K562 (cell line): Measurements from ENCODE around the gene ABCG5. TPM values are rescaled to one million over a fixed set of nuclear protein-coding genes. Genes with fewer than 3 reads are reported as not detected.

Source experiments
- ADNP ChIP-seq: fragments of 200-800 bp; sonication (Bioruptor generic); IDR thresholded peaks from 2 replicates; pipeline ENCODE4 v1.6.1; 2016; ENCODE audit warnings: missing genetic modification characterization, missing compliant biosample characterization
- ATF1 ChIP-seq, 2 experiments: fragments of 450-650 bp in 1 of 2; IDR thresholded peaks; 2 replicates each; pipeline ENCODE4 v1.6.1; 2016; ENCODE audit warnings: missing compliant biosample characterization in 1 of 2, missing genetic modification characterization in 1 of 2
- CAMTA2 ChIP-seq: fragments of 250-450 bp; sonication (Bioruptor Pico); conservative IDR thresholded peaks from 2 replicates; pipeline ENCODE4 v1.5.1; 2022
- CBX8 ChIP-seq: fragments of 200-600 bp; sonication (generic); IDR thresholded peaks from 2 replicates; pipeline ENCODE4 v1.6.1; 2012; ENCODE audit warnings: borderline replicate concordance, mixed run types, low read depth, mild to moderate bottlenecking, moderate library complexity, mixed read lengths, low read length, control low read depth, inconsistent platforms; ENCODE audit not compliant: poor library complexity, severe bottlenecking; ENCODE audit errors: extremely low read depth
- EP400 ChIP-seq: fragments of 450-650 bp; IDR thresholded peaks from 2 replicates; pipeline ENCODE4 v1.6.1; 2017; ENCODE audit warnings: antibody characterized with exemption, mild to moderate bottlenecking, moderate library complexity
- FIP1L1 ChIP-seq: fragments of 200-400 bp; formaldehyde crosslinking; IDR thresholded peaks from 2 replicates; pipeline ENCODE4 v1.6.1; 2018; ENCODE audit warnings: mild to moderate bottlenecking, low read depth, low read length; ENCODE audit not compliant: poor library complexity, severe bottlenecking
- HEY1 ChIP-seq: fragments of 250-450 bp; sonication (Bioruptor Pico); IDR thresholded peaks from 2 replicates; pipeline ENCODE4 v1.5.0; 2020; ENCODE audit warnings: mild to moderate bottlenecking, moderate library complexity, borderline replicate concordance
- PHTF2 ChIP-seq: fragments of 250-450 bp; sonication (Bioruptor Pico); IDR thresholded peaks from 2 replicates; pipeline ENCODE4 v1.5.0; 2021; ENCODE audit warnings: mild to moderate bottlenecking
- SETDB1 ChIP-seq: IDR thresholded peaks from one replicate; pipeline ENCODE4 v1.6.1; 2012; ENCODE audit warnings: low read length, control low read depth, inconsistent platforms
- SP1 ChIP-seq: sonication (generic); formaldehyde crosslinking; IDR thresholded peaks from 2 replicates; pipeline ENCODE4 v1.8.1; 2022; ENCODE audit warnings: mild to moderate bottlenecking, missing genetic modification reagents
- polyA plus RNA-seq, 8 experiments: library from polyadenylated mRNA; depleted of rRNA in 4 of 8; stranded (reverse) in 5 of 8; unstranded in 3 of 8; fragments of >200 nt; fragmentation: Nextera tagmentation in 2 of 8; fragmentation: Illumina TruSeq in 1 of 8; extraction: Ambion mirVana in 2 of 8; extraction: Trizol in 1 of 8; gene quantifications; 2 replicates each; pipeline versions ENCODE4 v1.2.1 to v1.2.3, GENCODE V29; 2011 to 2014; ENCODE audit warnings: inconsistent platforms in 1 of 8, missing spikeins in 1 of 8
- total RNA-seq, 7 experiments: library from RNA; depleted of rRNA in 6 of 7; stranded (reverse); fragments of >200 nt in 6 of 7; fragmentation: Illumina TruSeq in 2 of 7; extraction: Trizol in 2 of 7; gene quantifications; 2 replicates each; pipeline versions ENCODE4 v1.2.1 to v1.2.3, GENCODE V29; 2011 to 2021; ENCODE audit warnings: low replicate concordance in 1 of 7
- TF ChIP-seq, protein P1 (sequence below): sonication (generic); formaldehyde crosslinking; IDR thresholded peaks from 2 replicates; pipeline ENCODE4 v1.8.1; 2023; ENCODE audit warnings: missing genetic modification reagents, mild to moderate bottlenecking, borderline replicate concordance
- TF ChIP-seq, protein P2 (sequence below): sonication (generic); formaldehyde crosslinking; IDR thresholded peaks from 2 replicates; pipeline ENCODE4 v1.8.1; 2022; ENCODE audit warnings: missing genetic modification reagents
- TF ChIP-seq, protein P3 (sequence below): fragments of 250-450 bp; sonication (Bioruptor Pico); IDR thresholded peaks from 2 replicates; pipeline ENCODE4 v1.5.0; 2021
- TF ChIP-seq, protein P4 (sequence below): fragments of 200-800 bp; sonication (Bioruptor generic); IDR thresholded peaks from 2 replicates; pipeline ENCODE4 v1.6.1; 2016; ENCODE audit warnings: missing genetic modification characterization, missing compliant biosample characterization

Gene ABCG5
- total and polyA plus RNA-seq, 9 of the 15 experiments (the other 6 are each of a cell fraction or from before 2014, with no cell fraction given), result 0.01 TPM; not detected in 7

DNA sequence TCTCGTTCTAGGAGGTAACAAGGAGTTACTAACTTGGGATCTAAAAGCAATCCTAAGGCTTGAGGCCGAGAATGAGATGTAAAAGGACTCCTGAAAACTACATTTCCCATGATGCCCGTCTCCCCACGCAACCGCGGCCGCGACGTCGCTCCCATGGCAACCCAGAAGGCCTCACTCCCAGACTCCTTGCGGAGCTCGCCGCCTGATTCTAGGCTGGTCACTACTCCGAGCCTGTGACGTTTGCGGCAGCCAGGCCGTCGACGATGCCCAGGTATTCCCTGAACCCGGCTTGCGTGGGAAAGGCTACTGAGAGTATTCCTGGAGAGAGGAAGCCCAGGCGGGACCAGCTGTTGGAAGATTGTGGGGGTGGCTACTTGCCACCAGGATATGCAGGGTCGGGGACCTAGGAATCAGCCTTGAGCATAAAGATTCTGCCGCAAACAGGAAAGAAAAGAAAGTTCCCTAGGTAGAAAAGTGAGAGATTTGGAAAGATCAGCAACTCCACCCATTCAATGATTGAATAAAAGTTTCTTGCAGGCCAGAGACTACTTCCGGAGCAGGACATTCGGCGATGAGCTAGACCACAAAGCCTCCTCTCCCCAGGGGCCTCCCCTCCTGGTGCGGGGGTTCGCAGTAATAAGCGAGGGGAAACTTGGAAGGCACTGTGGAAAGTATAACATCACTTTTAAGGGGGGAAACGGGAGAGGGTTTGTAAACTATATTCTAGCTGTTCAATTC is 64.6 kb downstream of the ABCG5 start, which contains the start of gene DYNC2LI1 (continued):
- TF ChIP-seq ATF1 (CRISPR knock-in tag; IDR thresholded peaks at IDR 0.05) (peak; percentile 87), ATF1 (tag; IDR thresholded peaks at IDR 0.05) (peak; percentile 98), EP400 (peak; percentile 48; the same call in 1 of the 2 replicates), PHTF2 (CRISPR knock-in tag) (no peak), FIP1L1 (no peak), CAMTA2 (CRISPR knock-in tag) (no peak), ADNP (tag) (no peak), CBX8 (no peak), SP1 (CRISPR knock-in tag) (no peak), SETDB1 (no peak), HEY1 (CRISPR knock-in tag) (no peak; the same call in 1 of the 2 replicates)
- TF ChIP-seq, protein P1, sequence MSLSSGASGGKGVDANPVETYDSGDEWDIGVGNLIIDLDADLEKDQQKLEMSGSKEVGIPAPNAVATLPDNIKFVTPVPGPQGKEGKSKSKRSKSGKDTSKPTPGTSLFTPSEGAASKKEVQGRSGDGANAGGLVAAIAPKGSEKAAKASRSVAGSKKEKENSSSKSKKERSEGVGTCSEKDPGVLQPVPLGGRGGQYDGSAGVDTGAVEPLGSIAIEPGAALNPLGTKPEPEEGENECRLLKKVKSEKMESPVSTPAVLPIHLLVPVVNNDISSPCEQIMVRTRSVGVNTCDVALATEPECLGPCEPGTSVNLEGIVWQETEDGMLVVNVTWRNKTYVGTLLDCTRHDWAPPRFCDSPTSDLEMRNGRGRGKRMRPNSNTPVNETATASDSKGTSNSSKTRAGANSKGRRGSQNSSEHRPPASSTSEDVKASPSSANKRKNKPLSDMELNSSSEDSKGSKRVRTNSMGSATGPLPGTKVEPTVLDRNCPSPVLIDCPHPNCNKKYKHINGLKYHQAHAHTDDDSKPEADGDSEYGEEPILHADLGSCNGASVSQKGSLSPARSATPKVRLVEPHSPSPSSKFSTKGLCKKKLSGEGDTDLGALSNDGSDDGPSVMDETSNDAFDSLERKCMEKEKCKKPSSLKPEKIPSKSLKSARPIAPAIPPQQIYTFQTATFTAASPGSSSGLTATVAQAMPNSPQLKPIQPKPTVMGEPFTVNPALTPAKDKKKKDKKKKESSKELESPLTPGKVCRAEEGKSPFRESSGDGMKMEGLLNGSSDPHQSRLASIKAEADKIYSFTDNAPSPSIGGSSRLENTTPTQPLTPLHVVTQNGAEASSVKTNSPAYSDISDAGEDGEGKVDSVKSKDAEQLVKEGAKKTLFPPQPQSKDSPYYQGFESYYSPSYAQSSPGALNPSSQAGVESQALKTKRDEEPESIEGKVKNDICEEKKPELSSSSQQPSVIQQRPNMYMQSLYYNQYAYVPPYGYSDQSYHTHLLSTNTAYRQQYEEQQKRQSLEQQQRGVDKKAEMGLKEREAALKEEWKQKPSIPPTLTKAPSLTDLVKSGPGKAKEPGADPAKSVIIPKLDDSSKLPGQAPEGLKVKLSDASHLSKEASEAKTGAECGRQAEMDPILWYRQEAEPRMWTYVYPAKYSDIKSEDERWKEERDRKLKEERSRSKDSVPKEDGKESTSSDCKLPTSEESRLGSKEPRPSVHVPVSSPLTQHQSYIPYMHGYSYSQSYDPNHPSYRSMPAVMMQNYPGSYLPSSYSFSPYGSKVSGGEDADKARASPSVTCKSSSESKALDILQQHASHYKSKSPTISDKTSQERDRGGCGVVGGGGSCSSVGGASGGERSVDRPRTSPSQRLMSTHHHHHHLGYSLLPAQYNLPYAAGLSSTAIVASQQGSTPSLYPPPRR (CRISPR knock-in tag), result no peak
- TF ChIP-seq, protein P2, sequence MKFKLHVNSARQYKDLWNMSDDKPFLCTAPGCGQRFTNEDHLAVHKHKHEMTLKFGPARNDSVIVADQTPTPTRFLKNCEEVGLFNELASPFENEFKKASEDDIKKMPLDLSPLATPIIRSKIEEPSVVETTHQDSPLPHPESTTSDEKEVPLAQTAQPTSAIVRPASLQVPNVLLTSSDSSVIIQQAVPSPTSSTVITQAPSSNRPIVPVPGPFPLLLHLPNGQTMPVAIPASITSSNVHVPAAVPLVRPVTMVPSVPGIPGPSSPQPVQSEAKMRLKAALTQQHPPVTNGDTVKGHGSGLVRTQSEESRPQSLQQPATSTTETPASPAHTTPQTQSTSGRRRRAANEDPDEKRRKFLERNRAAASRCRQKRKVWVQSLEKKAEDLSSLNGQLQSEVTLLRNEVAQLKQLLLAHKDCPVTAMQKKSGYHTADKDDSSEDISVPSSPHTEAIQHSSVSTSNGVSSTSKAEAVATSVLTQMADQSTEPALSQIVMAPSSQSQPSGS (CRISPR knock-in tag), result no peak
- TF ChIP-seq, protein P3, sequence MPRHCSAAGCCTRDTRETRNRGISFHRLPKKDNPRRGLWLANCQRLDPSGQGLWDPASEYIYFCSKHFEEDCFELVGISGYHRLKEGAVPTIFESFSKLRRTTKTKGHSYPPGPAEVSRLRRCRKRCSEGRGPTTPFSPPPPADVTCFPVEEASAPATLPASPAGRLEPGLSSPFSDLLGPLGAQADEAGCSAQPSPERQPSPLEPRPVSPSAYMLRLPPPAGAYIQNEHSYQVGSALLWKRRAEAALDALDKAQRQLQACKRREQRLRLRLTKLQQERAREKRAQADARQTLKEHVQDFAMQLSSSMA (CRISPR knock-in tag), result no peak
- TF ChIP-seq, protein P4, sequence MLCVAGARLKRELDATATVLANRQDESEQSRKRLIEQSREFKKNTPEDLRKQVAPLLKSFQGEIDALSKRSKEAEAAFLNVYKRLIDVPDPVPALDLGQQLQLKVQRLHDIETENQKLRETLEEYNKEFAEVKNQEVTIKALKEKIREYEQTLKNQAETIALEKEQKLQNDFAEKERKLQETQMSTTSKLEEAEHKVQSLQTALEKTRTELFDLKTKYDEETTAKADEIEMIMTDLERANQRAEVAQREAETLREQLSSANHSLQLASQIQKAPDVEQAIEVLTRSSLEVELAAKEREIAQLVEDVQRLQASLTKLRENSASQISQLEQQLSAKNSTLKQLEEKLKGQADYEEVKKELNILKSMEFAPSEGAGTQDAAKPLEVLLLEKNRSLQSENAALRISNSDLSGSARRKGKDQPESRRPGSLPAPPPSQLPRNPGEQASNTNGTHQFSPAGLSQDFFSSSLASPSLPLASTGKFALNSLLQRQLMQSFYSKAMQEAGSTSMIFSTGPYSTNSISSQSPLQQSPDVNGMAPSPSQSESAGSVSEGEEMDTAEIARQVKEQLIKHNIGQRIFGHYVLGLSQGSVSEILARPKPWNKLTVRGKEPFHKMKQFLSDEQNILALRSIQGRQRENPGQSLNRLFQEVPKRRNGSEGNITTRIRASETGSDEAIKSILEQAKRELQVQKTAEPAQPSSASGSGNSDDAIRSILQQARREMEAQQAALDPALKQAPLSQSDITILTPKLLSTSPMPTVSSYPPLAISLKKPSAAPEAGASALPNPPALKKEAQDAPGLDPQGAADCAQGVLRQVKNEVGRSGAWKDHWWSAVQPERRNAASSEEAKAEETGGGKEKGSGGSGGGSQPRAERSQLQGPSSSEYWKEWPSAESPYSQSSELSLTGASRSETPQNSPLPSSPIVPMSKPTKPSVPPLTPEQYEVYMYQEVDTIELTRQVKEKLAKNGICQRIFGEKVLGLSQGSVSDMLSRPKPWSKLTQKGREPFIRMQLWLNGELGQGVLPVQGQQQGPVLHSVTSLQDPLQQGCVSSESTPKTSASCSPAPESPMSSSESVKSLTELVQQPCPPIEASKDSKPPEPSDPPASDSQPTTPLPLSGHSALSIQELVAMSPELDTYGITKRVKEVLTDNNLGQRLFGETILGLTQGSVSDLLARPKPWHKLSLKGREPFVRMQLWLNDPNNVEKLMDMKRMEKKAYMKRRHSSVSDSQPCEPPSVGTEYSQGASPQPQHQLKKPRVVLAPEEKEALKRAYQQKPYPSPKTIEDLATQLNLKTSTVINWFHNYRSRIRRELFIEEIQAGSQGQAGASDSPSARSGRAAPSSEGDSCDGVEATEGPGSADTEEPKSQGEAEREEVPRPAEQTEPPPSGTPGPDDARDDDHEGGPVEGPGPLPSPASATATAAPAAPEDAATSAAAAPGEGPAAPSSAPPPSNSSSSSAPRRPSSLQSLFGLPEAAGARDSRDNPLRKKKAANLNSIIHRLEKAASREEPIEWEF, result no peak
